Fibroblast of villous mesenchyme (primary cell): Measurements from ENCODE around the gene FNDC7. TPM values are rescaled to one million over a fixed set of nuclear protein-coding genes. Genes with fewer than 3 reads are reported as not detected.

Source experiments
- DNase-seq: peaks from one replicate; pipeline ENCODE4 v3.0.0-alpha.2; 2010; ENCODE audit warnings: low read depth
- H3K4me3 ChIP-seq: 2 replicates; pipeline ENCODE4 v1.5.1; 2011; ENCODE audit warnings: low read depth, mild to moderate bottlenecking, low read length
- CTCF ChIP-seq: IDR thresholded peaks from 2 replicates; pipeline ENCODE4 v1.5.1; 2012; ENCODE audit warnings: low read depth, mild to moderate bottlenecking, low read length; ENCODE audit not compliant: insufficient read depth
- total RNA-seq: library from RNA; depleted of rRNA; stranded (reverse); fragments of >200 nt; gene quantifications from 2 replicates; pipeline ENCODE4 v1.2.3, GENCODE V29; 2012

Gene FNDC7
- total RNA-seq, 1 donor = 0.43 TPM

- no peak overlapping the region for H3K4me3 ChIP-seq
- no peak for DNase-seq
- no peak for TF ChIP-seq CTCF
Observed at GRCh38 chr1:108708691-108709660, 3.7 kb upstream of the FNDC7 start.

GRCh38 chr1:108715932-108716331, 3.2 kb downstream of the FNDC7 start:
- no peak for TF ChIP-seq CTCF
- no peak for DNase-seq

GRCh38 chr1:108716437-108717230, 3.9 kb downstream of the FNDC7 start:
- no peak for DNase-seq
- TF ChIP-seq CTCF = no peak
- H3K4me3 ChIP-seq = no peak overlapping the region

More at GRCh38 chr1:108715932-108716331, 3.2 kb downstream of the FNDC7 start:
- H3K4me3 ChIP-seq = no peak overlapping the region

- no peak for TF ChIP-seq CTCF
- no peak overlapping the region for H3K4me3 ChIP-seq
- no peak for DNase-seq
Observed at GRCh38 chr1:108717774-108718316, 5.1 kb downstream of the FNDC7 start.

- DNase-seq = no peak
- no peak overlapping the region for H3K4me3 ChIP-seq
- TF ChIP-seq CTCF = no peak
Observed at GRCh38 chr1:108718927-108719655, 6.4 kb downstream of the FNDC7 start.
